HFF-Myc (cell line): ENCODE data around the gene UBQLN3.

ENCODE experiments used
- DNase-seq: peaks from one replicate; pipeline ENCODE4 v3.0.0-alpha.2; 2011; ENCODE audit warnings: low read depth; ENCODE audit errors: extremely low read depth
- H3K4me3 ChIP-seq: replicated peaks from 2 replicates; pipeline ENCODE4 v1.5.1; 2011; ENCODE audit warnings: low read depth, mild to moderate bottlenecking, control low read depth, low read length
- TF ChIP-seq, protein P1 (sequence below): IDR thresholded peaks from 2 replicates; pipeline ENCODE4 v1.5.1; 2012; ENCODE audit warnings: mild to moderate bottlenecking, low read depth, low read length, control low read depth; ENCODE audit errors: missing control alignments

Gene UBQLN3

DNA sequence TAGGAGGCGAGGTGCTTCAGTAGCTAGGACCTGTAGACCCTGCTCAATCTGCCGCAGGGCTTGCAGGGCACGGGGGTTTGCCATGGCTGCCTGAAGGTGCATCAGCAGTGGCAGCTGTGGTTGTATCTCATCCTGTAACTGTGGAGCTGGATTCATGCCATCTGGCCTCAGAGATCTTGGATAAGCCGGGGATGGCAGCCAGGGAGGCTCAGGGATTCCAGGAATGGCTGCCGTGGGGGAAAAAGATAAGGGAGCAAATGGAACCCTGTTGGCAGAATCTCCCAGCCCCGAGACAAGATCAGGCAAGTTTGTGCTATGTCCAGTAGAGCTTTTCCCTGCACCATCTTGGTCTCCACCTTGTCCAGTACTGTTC, 1.8 kb downstream of the UBQLN3 start:
- H3K4me3 ChIP-seq = no peak overlapping the region
- TF ChIP-seq, protein P1, sequence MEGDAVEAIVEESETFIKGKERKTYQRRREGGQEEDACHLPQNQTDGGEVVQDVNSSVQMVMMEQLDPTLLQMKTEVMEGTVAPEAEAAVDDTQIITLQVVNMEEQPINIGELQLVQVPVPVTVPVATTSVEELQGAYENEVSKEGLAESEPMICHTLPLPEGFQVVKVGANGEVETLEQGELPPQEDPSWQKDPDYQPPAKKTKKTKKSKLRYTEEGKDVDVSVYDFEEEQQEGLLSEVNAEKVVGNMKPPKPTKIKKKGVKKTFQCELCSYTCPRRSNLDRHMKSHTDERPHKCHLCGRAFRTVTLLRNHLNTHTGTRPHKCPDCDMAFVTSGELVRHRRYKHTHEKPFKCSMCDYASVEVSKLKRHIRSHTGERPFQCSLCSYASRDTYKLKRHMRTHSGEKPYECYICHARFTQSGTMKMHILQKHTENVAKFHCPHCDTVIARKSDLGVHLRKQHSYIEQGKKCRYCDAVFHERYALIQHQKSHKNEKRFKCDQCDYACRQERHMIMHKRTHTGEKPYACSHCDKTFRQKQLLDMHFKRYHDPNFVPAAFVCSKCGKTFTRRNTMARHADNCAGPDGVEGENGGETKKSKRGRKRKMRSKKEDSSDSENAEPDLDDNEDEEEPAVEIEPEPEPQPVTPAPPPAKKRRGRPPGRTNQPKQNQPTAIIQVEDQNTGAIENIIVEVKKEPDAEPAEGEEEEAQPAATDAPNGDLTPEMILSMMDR = no peak
- no peak for DNase-seq

DNA sequence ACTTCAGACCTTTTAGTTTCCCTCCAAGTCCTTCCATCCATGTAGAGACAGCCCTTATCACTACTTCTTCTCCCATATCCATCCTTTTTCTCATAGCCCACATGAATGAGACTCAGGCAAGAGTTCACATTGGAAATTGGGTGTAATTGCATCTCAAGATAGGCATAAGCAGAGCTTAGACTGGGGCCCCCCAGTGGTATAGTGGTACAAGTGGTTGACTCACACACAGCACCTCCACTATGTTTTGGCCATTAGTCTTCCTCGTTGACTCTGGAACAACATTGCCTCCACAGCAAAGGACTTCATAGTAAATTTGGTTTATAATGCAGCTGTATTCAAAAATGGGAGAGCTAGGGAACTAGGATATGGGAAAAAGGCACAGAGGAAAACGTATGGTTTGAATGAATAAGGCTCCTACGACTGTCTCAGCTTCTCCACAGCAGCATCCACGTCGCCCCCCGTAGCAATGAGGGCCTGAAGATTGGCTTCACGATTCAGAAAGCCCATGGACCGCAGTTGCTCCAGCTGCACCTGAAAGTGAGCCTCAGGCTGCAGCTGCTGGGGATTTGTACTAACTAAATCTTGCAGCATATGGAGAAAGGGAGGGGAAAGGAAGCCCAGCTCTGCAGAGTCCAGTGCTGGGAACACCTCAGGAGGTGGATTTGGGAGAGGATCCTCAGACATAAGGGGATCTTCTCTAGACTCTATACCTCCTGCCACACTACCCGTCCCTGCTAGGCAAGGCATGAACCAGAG, 2.4 kb downstream of the UBQLN3 start:
- TF ChIP-seq, protein P1 = no peak
- no peak for DNase-seq
- no peak overlapping the region for H3K4me3 ChIP-seq

DNA sequence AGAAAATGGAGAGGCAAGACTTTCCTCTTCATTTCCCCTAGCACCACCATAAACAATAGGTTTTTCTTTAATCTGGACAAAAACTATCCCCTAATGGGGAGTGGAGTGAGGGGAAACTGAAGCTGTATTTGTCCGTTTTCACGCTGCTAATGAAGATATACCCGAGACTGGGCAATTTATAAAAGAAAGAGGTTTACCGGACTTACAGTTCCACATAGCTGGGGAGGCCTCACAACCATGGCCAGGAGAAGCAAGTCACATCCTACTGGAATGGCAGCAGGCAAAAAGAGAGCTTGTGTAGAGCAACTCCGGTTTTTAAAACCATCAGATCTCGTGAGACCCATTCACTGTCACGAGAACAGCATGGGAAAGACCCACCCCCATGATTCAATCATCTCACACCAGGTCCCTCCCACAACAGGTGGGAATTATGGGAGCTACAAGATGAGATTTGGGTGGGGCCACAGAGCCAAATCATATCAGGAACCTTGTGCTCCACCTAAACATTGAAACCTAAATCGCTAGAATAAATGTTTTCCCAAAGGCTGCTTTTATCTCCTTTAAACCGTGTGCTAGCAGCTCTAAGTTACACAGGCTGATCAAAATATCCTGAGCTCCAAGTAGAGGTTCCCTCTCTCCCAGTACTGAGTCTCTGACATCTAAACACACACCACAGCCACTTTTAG, 4.3 kb downstream of the UBQLN3 start:
- H3K4me3 ChIP-seq = no peak overlapping the region
- TF ChIP-seq, protein P1 = no peak
- no peak for DNase-seq

DNA sequence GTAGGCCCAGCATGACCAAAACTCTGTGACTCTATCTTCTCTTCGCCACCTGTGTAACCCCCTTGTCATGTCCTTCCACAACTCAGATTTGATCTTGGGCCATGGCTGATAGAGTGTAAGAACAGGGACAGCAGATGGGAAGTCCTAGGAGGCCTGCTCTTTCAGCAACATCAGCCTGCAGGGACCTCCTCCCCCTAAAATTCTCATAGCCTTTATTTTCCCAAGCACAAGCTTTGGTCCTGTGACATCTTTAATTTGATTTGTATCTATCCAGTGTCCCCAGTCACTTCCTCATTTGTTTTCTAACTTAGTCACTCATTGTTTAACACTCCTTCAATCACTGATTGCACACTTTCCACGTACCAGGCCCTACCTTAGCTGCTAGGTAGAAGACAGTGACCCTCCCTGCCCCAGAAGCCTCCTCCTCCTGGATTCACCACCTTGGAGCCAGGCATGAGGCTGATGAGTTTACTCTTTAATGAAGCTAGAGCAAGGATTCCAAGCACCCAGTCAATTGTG, 5.3 kb downstream of the UBQLN3 start:
- no peak for DNase-seq
- TF ChIP-seq, protein P1 = no peak
- no peak overlapping the region for H3K4me3 ChIP-seq

DNA sequence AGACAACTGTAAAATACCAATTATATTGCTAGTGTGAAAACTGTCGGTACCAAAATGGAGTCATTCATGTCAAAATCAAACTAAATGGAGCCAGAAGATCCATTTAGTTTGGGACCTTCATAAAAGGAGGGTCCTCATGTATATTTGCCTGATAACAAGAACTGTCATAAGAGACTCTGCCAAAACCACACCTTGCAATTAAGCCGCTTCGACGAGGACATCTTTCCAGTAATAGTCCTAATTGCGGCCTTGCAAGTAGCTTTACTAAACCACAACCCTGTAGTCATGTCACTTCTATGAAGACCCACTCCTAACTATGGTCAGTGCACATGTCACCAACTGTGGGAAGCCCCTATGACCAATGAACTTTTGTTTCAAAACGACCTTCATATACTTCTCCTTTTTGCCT, 9.4 kb downstream of the UBQLN3 start:
- TF ChIP-seq, protein P1 = no peak
- no peak overlapping the region for H3K4me3 ChIP-seq
- DNase-seq = no peak

DNA sequence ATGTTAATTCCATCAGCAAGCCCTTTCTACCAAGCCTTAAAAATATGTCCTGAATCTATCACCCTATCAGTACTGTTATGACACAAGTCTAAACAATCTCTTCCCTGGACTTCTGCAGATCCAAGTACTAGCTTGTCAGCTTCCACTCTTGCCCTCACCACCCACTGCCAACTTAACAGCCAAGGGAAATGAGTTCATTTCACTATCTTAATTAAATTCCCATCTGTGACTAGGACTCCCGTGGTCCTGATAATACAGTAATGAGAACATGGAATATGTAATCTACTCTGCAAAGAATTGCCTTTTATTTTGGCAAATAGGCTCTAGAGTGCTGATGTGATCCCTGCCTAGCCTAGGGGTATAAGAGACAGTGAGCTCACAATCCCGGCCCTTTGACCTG, 10.1 kb downstream of the UBQLN3 start:
- H3K4me3 ChIP-seq = no peak overlapping the region
- TF ChIP-seq, protein P1 = no peak
- DNase-seq = no peak
